A549 (cell line): ENCODE results near the gene CLEC4C.
"Not testable (repeated sequence)": the region's sequence is repeated elsewhere in the genome, so short reads cannot be mapped to it uniquely, and the experiment has no call there.

Experiments used
- EP300 ChIP-seq, 2 experiments: fragments of >200 bp; sonication (Bioruptor Twin); formaldehyde crosslinking; IDR thresholded peaks; 2 replicates in 1 of 2; 3 replicates in 1 of 2; pipeline ENCODE4 v1.6.1; 2016 to 2017
- MAFK ChIP-seq: fragments of 450-650 bp; IDR thresholded peaks from 2 replicates; pipeline ENCODE4 v1.6.1; 2014; ENCODE audit not compliant: partially characterized antibody
- MYC ChIP-seq: IDR thresholded peaks from 2 replicates; pipeline ENCODE4 v1.6.1; 2012; ENCODE audit warnings: mild to moderate bottlenecking, inconsistent platforms, low read length, improper control_type of control experiment, borderline replicate concordance
- NR3C1 ChIP-seq: fragments of >200 bp; sonication (Bioruptor Twin); formaldehyde crosslinking; IDR thresholded peaks from 3 replicates; pipeline ENCODE4 v1.6.1; 2017
- POLR2A ChIP-seq: IDR thresholded peaks from 2 replicates; pipeline ENCODE4 v1.6.1; 2012; ENCODE audit warnings: mild to moderate bottlenecking, low read length
- RAD21 ChIP-seq, 2 experiments: fragments of >200 bp in 1 of 2; sonication (Bioruptor Twin) in 1 of 2; formaldehyde crosslinking in 1 of 2; IDR thresholded peaks in 1 of 2; conservative IDR thresholded peaks in 1 of 2; 2 replicates in 1 of 2; 3 replicates in 1 of 2; pipeline ENCODE4 v1.6.1; 2012 to 2018; ENCODE audit warnings: inconsistent platforms in 1 of 2
- TF ChIP-seq, protein P1 (sequence below): fragments of >200 bp; sonication (Bioruptor Twin); formaldehyde crosslinking; IDR thresholded peaks from 3 replicates; pipeline ENCODE4 v1.5.1; 2016
- TF ChIP-seq, protein P2 (sequence below): IDR thresholded peaks from 2 replicates; pipeline ENCODE4 v1.6.1; 2012

DNA sequence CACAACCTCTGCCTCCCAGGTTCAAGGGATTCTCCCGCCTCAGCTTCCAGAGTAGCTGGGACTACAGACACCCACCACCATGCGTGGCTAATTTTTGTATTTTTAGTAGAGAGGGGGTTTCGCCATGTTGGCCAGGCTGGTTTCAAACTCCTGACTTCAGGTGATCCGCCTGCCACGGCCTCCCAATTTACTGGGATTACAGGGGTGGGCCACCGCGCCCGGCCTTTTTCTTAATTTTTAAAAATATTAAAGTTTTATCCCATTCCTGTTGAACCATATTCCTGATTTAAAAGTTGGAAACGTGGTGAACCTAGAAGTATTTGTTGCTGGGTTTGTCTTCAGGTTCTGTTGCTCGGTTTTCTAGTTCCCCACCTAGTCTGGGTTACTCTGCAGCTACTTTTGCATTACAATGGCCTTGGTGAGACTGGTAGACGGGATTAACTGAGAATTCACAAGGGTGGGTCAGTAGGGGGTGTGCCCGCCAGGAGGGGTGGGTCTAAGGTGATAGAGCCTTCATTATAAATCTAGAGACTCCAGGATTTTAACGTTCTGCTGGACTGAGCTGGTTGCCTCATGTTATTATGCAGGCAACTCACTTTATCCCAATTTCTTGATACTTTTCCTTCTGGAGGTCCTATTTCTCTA is 41.8 kb upstream of the CLEC4C start, which contains the start of gene NANOG:
- TF ChIP-seq, protein P1, sequence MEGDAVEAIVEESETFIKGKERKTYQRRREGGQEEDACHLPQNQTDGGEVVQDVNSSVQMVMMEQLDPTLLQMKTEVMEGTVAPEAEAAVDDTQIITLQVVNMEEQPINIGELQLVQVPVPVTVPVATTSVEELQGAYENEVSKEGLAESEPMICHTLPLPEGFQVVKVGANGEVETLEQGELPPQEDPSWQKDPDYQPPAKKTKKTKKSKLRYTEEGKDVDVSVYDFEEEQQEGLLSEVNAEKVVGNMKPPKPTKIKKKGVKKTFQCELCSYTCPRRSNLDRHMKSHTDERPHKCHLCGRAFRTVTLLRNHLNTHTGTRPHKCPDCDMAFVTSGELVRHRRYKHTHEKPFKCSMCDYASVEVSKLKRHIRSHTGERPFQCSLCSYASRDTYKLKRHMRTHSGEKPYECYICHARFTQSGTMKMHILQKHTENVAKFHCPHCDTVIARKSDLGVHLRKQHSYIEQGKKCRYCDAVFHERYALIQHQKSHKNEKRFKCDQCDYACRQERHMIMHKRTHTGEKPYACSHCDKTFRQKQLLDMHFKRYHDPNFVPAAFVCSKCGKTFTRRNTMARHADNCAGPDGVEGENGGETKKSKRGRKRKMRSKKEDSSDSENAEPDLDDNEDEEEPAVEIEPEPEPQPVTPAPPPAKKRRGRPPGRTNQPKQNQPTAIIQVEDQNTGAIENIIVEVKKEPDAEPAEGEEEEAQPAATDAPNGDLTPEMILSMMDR = not testable (repeated sequence)
- not testable (repeated sequence) for TF ChIP-seq EP300 (IDR thresholded peaks at IDR 0.05); MAFK; NR3C1; POLR2A; MYC; RAD21 (conservative IDR thresholded peaks at IDR 0.05 in 1 of 2, IDR thresholded peaks at IDR 0.05 in 1 of 2)
- TF ChIP-seq, protein P2, sequence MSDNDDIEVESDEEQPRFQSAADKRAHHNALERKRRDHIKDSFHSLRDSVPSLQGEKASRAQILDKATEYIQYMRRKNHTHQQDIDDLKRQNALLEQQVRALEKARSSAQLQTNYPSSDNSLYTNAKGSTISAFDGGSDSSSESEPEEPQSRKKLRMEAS = not testable (repeated sequence)
